NCI-H1694 (cell line): ENCODE data around the gene OR2AE1.

Experiments
- DNase-seq: peaks from one replicate; lab custom pipeline; 2025; lab: John Stamatoyannopoulos, UW

The OR2AE1 gene

DNA sequence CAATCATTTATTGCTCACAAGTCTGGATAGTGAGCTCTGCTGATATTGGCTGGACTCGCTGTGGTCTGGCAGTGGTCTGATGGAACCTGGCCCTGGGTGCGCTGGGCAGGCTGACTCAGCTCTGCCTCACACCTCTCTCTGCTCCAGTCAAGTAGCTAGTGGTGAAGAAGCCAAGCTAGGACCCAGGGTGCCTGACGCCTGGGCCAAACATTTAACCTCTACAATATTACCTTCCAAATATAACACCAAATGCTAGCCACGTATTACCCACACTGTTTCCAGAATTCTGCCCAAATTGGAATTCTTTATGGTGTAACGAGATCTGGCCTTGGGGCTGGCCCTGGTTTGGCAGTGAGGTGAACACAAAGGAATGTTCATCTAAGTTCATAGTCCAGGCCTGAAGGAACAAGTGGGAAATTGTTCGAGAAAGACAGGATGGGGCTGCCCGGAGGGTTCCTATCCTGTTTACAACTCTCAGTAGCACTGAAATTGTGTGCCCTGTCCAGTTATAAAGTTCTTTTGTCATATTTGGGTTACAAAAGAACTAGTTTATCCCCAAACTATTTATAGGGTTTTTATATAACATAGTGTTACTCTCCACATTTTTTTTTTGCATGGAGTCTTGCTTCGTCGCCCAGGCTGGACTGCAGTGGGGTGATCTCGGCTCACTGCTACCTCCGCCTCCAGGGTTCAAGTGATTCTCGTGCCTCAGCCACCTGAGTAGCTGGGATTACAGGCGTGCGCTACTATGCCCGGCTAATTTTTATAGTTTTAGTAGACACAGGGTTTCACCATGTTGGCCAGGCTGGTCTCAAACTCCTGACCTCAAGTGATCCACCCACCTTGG lies 16.3 kb downstream of the OR2AE1 start:
- no peak for DNase-seq

DNA sequence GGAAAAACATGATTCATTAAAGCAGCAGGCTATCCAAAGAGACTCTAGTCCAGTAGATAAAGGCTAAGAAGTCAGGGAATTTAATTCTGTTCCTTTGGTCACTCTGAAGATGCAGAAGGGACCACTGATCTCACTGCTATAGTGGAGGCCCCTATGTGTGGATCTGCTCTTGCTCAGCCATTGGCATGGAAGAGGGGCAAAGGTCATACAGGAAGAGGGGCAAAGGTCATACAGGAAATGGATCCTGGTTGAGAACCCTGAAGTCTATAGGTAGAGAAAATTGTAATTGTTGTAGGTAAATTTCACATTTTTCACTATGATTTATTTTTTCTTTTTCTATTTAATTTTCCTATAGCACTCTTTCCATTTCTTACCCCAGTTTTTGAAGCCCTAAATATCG lies 21.6 kb downstream of the OR2AE1 start:
- no peak for DNase-seq

DNA sequence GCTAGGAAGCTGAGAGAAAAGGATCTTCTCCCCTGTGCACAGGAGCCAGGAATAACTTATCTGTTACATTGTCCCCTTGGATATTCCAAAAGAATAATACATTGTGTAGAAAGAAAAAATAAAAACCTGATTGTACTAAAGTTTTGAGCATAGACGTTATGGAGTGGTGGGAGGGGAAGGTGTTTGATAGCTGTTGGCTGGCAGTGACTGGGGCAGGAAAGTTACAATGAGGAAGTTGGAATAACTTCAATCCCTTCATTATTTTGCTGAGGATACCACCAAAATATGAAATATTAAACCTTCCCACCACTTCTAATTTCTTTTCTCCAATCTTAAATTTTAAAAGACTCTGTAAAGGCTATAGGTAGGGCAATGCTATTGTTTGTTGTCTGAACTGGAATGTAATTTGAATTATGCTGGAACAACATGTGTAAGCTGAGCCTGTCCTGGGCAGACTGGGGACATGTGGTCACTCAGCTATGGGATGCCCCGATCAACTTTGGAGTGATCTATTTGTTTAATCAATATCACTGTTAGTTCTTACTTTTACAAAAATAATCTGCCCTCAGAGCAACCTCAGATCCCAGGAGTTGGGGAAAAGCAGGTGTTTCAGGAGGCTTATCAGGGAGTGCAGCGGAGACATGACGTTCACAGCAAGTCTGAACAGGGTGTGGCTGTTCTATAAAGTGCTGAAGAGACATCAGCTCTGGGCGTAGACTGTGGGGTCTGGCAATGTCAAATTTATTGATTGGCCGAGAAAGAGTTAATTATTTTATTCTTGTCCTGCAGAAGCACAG lies 28.2 kb downstream of the OR2AE1 start:
- DNase-seq = no peak

DNA sequence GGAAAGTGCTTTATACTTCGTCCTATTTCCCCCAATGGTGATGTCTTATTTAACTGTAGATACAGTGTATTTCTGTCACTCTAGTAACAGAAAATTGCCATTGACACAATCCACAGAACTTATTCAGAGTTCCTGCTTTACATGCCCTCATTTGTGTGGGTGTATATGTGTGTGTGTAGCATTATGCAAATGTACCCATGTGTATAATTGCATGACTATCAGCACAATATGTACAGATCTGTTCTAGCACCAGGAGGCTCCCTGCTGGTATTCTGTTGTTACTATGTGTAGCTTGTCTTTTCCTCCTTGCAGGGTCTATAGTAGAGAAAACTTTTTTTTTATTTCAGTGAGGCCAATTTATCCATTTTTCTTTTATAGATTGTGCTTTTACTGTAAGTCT lies 32.5 kb downstream of the OR2AE1 start:
- DNase-seq = no peak

DNA sequence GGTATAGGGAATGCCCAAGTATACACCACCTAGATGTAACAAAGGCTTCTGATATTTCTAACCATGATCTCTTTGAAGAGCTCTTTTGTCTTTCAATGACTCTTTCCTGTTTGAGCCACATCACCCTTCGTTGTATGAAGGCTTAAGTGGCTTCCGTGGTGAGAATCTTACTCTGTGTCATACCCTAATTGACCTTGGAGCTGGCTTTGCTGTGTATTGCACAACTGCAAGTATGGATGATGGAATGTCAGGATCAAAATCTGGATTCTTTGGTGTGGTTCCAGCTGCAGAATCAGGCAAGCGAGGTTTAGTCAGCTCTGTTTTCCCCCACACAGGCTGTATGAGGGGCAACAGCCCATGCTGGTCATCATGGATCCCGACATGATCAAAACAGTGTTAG lies 33.0 kb downstream of the OR2AE1 start:
- DNase-seq = no peak

DNA sequence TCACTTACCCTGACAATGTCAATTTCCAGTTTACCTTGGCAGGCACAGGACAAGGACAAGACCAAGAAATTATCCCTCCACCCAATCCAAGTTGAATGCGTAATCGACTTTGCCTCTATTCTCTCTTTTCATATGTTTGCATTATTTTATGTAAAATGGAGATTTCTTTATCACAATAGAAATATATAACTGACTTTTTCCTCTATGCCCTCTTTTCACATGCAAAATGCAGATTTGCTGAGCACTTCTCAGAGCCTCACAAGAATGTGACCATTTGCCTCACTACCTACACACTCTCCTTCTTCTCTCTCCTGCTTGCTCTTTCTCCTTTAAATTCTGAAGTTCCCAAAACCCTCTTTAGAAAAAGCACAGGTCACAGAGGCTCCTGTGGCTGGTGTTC lies 33.9 kb downstream of the OR2AE1 start:
- DNase-seq = no peak

DNA sequence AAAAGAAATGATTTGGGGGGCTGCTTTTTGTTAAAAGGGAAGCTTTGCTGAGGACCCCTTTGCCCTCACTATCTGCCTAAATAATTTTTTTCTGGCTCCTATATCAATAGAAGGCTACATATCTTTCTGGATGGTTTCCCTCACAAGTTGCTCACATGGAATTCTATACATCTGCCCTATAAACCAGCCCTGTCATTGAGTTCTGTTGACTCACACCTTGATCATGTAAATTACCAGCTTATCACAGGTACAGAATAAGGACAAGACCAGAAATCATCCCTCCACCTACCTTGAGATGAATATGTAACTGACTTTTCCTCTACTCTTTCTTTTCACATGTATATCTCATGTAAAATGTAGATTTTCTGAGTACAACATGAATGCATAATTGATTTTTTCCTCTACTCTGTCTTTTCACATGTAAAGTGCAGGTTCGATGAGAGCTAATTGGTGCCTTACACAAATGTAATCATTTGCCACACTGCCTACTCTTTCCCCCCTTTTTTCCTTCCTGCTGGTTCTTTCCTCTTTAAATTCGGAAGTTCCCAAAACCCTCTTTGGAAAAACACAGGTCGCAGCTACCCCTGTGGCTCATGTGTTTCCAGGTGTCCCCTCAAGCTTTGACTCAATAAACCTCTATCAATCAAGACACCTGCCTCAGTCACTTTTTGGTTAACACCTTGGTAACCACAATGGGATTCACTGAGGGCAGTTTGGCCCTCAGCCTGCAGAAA lies 36.5 kb downstream of the OR2AE1 start:
- DNase-seq = no peak

DNA sequence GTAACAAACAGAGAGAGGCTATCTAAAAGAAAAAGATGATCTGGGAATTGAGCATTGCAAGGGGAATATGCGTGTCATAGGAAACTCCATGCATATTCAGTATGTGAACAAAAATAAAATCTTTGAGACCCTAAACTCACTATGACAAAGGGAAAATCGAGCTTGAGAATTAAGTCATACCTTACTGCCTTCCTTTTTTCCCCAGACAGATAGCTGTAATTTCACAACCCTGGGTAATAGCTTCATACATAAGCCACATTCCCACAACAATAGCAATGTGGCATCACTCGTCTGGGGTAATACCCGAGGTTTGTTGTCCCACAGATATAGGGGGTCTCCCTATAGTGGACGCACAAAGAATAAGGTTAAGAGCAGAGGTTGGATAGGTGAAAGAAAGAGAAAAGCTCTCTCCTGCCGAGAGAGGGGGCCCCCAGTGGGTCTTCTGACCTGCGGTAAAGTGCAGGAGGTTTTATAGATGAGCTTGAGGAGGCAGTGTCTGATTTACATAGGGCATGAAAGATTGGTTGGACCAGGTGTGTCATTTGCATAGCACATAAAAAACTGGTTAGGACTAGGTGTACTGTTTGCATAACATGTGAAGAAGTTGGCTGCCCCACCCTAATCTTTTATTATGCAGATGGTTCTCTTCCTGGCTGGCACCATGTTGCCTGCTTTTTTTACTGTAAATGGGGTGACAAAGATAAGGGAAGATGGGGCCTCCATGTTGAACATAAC lies 37.4 kb downstream of the OR2AE1 start:
- DNase-seq = no peak

DNA sequence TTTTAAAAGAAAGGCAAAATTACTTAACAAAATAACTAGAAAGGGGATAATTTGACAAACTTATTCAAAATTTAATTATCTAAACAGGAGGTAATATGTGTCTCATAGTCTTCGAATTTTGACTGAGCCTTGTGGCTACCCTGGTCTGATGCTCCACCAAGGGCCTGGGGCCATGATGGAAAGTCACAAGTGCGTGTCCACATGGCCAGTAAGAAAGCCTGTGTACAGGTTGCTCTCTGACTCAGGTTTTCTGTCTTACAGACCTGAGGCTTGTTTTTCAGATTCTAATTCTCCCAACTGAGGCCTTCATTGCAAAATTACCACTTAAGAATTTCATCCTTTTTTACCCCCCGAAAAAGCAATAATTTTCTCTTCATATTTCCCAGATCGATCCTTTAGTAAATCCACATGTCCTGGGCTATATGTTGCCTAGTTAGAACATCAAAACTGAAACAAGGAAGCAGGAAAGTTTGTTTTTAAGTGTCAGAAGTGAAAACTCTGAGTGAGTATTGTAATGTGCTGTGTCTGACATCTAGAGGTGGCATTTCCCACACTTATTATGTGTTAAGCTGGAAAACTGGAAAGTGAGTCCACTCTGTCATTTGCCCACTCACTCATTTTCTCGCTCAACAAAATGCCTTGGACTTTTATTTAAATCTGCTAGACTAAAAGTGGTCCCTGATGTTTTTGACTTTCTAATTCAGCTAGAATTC lies 39.0 kb downstream of the OR2AE1 start:
- DNase-seq = no peak

DNA sequence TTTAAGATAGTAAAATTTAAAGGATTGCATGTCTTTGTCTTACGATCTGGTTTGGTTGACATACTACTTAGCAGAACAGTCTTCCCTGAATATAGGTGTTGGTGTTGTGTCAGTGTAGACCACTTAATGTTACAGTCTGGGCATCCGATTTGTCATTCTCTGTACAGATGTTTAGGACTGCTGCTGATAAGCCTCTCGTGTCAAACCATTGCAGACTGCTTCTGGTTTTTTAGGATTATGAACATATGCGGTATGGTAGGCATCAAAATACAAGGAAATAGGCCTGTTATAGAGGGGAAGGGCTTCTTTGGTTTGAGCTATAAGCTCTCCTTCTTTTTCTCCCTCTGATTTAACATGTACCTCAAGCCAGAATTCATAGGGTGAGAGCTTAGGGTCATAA lies 41.6 kb downstream of the OR2AE1 start:
- DNase-seq = no peak

DNA sequence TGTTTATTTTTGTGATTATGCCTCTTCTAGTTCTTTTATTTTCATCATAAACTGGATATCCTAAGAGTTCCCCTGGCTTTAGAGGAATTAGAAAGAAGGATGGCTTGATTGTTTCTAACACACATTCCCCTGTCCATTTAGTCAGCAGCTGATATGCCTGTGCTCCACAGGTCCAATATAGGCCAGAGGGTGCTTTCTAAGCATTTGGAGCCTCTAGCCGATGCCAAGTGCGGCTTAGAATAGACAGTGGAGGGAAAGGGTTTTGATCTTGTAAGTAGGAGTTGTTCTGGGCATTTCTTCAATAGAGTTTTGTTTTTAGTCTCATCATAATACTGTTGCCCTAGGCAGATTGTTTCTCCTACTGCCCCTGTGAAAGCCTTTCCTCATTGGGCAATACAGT lies 42.5 kb downstream of the OR2AE1 start:
- no peak for DNase-seq

DNA sequence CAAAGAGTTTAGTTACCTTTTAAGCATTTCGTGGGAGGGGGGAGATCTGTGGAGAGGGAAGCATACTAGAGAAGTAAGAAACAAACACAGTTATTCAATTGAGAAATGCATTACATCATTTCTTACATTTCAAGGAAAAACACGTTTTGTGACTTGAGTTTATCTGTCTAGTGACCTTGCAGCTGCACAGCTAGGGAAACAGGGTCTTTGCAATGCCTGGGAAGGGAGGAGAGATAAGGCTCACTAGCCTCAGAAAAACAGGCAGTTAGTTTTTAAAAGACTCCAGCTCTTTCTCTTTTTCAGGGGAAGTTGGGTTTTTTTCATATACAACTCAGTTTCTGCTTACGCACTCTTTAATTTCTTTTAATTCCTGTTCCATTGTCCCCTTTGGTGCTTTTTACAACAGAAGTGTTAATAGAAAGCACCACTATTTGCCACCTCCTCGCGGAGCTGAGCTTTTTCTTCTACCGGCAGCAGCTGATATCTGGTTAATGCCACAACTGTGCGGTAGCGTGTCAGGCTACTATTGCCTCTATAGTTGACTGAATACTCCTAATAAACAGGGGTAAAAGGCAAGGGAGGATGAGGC lies 43.5 kb downstream of the OR2AE1 start:
- DNase-seq = no peak

DNA sequence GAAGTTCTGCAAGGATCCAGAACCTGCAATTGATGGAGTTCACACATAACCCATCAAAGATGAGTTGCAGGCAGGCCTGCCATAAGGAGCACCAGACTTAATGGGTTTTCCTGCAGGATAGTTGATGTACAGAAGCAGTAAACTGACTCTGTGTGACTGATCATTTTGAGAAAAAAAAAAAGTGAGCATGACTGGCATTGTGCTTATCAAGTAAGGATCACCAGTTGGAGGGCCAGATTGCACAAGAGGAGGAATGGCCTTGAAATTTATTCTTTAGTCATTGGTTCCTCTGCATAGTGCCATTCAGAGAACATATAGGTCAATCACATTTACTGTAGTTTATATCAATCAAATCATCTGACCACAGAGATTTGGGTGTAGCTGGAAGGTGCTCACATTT lies 45.2 kb downstream of the OR2AE1 start:
- no peak for DNase-seq

DNA sequence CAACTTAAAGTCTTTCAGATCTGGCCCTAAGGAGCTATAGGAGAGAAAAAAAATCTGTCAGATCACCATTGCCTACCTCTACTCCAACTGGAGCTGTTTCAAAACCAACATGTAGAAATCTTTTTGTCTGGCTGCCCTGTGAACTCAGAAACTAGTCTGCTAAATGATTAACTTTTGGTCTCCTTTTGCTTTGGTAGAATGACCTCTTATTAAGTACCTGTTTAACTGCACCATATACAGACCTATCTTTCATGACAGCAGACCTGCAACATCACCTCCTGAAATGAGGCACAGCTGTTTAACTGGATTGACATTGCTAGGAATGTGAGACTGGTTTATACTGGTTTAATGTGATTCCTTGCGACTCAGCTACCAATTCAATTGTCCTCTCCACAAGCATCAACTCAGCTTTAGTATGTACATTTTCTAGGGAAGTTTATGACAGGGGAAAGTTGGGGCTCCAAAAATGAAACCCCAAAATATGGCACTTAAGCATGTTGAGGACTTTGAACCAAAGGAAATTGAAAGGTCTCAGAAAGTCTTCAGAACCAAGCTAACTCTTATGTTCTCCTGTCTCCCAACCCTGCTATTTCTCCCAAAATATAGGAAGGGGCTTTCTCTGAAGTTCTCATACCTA lies 47.2 kb downstream of the OR2AE1 start:
- DNase-seq = no peak

DNA sequence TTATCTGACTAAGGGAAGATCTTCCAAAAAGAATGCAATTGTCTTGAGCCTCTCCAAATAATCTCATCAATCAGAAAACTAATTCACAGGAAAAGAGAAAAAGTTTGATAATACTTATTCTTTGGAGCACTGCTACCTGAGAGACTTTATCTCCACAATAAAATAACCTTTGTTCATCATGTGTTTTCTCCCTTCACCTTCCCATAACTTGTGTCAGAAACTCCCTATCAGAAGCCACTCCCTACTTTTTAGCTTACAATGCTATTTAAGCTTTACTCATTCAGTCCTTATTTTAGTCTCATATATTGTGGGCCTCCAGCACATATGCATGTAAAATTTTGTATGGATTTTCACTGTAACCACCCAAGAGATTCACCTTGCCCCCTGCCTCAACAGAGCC lies 48.0 kb downstream of the OR2AE1 start:
- no peak for DNase-seq

DNA sequence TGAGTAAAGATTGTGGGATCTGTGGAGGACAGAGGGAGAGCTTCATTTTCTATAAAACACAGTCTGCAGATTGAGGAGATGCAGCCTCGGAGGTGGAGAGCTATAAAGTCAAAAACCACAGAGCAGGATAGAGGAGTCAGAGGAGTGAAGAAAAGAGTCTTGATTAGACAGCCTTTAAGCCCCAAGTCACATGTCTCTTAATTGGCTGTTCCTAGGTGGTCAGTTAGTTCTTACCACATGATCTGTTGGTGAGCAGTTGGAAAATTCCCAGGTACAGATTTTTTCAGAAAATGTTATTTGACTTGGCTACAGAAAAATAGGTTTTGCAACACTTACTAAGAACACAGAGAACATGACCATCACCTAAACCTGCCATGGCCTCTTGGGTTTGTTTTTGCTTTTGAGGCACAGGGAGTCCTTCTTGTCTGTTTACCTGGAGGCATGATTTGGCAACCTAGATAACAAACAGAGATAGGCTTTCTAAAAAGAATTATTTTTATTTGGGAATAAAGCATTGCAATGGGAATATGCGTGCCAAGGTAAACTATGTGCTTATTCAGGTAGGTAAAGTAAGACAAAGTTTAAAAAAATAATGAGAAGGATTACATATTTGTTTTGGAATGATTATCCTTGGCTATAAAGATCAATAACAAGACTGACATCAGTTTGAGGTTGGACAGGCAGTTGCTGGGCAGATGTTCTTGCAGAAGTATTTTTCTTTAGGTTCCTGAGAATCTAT lies 49.6 kb downstream of the OR2AE1 start:
- DNase-seq = no peak
